HG03280 (cell line): ENCODE data around the gene WWC1.
"Not testable (repeated sequence)": the region's sequence is repeated elsewhere in the genome, so short reads cannot be mapped to it uniquely, and the experiment has no call there.

ENCODE experiments used
- ATAC-seq: cut with Tn5 transposase; IDR thresholded peaks from one replicate; pipeline ENCODE4 v1.9.1; 2021; ENCODE audit warnings: mild to moderate bottlenecking, moderate library complexity; ENCODE audit not compliant: unreplicated experiment

WWC1 gene

DNA sequence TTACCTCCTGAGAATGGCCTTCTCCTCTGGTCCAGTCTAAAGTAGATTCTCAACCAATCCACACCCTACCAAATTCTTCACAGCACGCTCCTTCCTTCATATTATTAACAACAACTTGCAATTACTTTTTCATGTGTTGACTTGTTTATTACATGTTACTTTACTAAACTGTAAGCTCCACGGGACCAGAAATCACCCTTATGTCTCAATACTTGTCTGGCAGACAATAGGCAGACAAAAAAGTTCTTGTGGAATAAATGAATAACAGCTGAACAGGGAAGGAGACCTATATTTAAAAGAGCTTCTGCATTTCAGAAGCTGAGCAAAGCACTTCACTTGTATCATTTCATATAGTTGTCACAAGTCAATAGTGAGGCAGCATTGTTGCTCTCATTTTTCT lies 5.7 kb upstream of the WWC1 start:
- ATAC-seq, result no peak

GRCh38 chr5:168286386-168286785 lies 5.1 kb upstream of the WWC1 start:
- no peak for ATAC-seq

DNA sequence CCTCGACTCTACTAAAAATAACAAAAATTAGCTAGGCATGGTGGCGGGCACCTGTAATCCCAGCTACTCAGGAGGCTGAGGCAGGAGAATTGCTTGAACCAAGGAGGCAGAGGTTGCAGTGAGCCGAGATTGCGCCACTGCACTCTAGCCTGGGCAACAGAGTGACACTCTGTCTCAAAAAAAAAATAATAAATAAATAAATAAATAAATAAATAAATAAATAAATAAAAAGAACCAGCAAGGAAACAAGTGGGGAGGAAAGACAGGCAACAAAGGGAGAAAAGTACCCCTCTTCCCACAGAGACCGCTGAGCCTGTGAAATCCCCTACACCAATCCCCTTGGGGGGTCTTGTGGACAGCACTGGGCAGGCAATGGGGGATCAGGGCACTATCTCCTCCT lies 4.6 kb upstream of the WWC1 start:
- not testable (repeated sequence) for ATAC-seq

GRCh38 chr5:168287362-168287761 lies 4.1 kb upstream of the WWC1 start:
- no peak for ATAC-seq

DNA sequence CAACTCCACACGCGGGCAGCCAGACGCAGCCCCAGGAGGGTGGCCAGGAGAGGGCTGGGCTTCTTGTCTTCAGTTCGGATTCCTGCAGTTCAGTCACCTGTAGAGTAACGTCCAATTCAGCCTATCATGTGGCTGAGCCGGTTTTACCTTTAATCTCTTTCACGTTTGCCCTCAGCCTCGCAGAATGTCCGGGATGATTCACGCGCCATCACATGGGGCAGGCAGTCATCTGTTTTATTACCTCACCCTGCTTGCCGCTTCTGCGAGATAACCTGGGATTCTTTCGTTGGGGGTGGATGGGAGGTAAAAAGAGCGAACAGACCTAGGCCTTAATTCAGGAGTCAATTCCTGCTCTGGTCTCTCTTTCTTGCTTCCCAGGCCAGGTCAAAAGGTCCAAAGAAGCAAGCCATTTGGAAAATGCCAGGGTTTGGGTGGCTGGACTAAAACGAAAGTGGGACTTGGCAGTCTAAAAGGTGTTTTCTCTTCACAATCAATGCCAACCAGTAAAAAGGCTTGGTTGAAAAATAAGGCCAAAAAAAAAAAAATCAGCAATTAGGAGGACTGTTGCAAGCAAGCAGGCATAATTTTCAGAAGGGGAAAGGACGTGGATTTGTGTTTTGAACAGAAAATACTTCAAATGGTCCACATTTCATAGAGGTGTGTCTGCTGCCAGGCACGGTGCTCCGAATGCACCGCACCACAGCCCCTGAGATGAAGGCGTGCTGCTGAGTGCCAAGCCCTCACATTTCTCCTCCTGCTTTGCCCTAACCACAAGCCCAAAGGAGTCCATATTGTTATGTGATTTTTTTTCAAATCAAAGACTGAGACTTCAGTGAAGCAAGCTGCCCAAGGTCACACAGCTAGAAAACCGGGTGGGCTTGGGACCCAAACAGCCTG lies 2.8 kb upstream of the WWC1 start:
- no peak for ATAC-seq

- no peak for ATAC-seq
Measured at GRCh38 chr5:168290902-168291341, 523 bp upstream of the WWC1 start.

GRCh38 chr5:168291964-168292785 lies 730 bp downstream of the WWC1 start:
- peak; percentile 25 for ATAC-seq

GRCh38 chr5:168292786-168293696 lies 1.6 kb downstream of the WWC1 start:
- ATAC-seq, result no peak

DNA sequence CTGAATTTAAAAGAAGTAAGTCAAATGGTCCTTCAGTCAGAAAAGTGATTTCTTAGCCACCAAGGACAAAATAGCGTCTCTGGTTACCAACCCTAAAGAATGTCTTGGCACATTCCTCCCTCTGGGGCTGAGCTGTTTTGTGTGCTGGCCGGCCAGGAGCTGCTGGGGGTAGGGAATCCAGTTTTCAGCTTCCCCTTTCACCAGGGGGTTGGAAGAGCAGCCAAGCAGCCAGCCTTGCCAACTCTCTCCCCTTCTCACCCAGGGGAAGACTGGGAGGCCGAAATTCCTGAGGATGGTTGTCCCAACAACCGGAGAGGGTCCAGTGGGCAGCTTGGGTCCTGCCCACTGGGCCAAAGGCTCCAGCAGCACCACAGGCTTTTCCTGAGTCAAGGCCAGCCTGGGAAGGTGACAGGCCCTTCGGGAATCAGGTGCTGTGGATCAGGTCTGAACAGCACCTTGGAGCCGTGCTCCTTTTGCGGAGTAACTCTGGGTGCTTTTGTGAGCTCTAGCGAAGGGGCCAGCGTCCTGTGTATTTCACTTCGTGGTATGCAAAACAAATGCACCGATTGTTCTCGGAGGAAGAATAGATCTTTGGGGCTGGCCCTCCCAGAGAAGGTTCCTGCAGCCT lies 4.2 kb downstream of the WWC1 start:
- no peak for ATAC-seq

DNA sequence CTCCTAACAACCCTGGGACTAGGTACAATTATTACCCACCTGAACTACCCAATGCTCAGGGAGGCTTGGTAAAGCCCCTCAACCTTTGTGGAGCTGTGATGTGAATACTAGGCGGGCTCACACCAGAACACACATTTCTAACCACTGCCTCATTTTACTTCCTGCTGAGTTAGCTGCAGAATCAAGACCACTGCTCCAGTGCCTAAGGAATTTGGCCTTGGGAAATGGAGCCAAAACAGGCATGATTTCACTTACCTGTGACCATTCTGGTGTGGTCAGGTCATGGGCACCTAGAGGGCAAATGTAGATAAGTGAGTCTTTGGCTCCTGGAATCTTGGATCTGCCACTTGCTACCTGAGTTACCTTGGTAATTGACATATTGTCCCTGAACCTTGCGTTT lies 5.2 kb downstream of the WWC1 start:
- ATAC-seq, result no peak

DNA sequence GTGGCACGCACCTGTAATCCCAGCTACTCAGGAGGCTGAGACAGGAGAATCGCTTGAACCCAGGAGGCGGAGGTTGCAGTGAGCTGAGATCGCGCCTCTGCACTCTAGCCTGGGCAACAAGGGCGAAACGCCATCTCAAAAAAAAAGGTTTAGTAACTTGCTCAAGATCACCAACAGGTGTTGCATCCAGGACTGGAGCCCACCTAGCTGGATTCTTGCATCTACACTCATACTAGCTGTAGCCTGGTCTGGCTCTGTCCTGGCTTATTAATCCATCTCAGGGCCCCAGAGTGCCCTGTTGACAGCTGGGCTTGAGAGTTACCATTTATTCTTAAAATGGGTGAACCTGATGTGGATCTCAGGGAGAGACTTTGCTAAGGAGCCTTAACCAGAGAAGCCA lies 7.5 kb downstream of the WWC1 start:
- no peak for ATAC-seq

GRCh38 chr5:168299372-168299771 lies 7.9 kb downstream of the WWC1 start:
- no peak for ATAC-seq

- no peak for ATAC-seq
Measured at GRCh38 chr5:168300326-168301182, 9.1 kb downstream of the WWC1 start.

GRCh38 chr5:168301593-168302390 lies 10.3 kb downstream of the WWC1 start:
- ATAC-seq, result no peak

DNA sequence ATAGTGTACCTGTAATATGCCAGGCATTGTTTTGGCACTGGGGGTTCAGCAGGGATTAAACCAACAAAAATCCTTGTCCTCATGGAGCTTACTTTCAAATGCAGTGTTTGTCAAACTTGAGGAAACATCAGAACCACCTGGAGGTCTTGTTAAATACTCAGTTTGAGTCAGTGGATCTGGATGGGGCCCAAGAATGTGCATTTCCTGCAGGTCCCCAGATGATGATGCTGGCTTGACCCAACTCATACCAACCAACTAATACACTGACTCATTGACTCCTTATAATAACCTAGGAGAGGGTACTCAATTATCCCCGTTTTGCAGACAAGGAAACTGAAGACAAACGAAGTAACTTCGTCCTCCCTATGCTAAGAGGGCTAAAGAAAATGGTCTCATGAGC lies 11.3 kb downstream of the WWC1 start:
- no peak for ATAC-seq

GRCh38 chr5:168303393-168304025 lies 12.1 kb downstream of the WWC1 start:
- ATAC-seq, result no peak

DNA sequence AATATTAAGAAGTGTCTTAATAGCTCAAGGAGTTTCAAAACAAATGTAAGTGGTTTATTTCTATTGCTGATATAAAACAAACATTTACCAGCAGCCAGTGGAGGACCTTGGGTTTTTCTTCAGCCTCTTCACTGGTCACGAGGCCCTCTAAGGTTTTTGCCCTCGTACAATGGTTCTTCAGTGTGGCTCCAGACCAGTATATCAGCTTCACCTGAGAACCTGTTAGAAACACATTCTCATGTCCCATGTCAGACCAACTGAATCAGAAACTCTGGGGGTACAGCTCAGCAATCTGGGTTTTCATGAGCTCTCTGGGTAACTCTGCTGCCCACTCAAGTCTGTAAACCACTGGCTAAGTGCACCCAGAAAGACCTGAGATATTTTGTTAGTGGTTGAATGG lies 12.9 kb downstream of the WWC1 start:
- ATAC-seq, result no peak

- ATAC-seq, result no peak
Measured at GRCh38 chr5:168305281-168305680, 13.8 kb downstream of the WWC1 start.
